Erythroblast (primary cell): ENCODE data around the gene CDC45.

ENCODE experiments used
- GATA1 ChIP-seq: IDR thresholded peaks from 2 replicates; pipeline ENCODE4 v1.6.1; 2011; ENCODE audit warnings: low read depth, mild to moderate bottlenecking, control low read depth, low read length, moderate library complexity
- POLR2A ChIP-seq: IDR thresholded peaks from 2 replicates; pipeline ENCODE4 v1.6.1; 2011; ENCODE audit warnings: mild to moderate bottlenecking, low read length

- TF ChIP-seq POLR2A (no peak), GATA1 (no peak)
Measured at GRCh38 chr22:19434401-19434800, 45.3 kb upstream of the CDC45 start.
